GM18873 (cell line): ENCODE results near the gene STMN1.

ENCODE experiments used
- ATAC-seq: cut with Tn5 transposase; IDR thresholded peaks from one replicate; pipeline ENCODE4 v1.9.1; 2021; ENCODE audit warnings: mild to moderate bottlenecking, moderate library complexity, moderate number of reproducible peaks; ENCODE audit not compliant: unreplicated experiment, low FRiP score

Gene STMN1

GRCh38 chr1:25871704-25872494 is 34.3 kb downstream of the STMN1 start:
- no peak for ATAC-seq

GRCh38 chr1:25871086-25871703 is 35.0 kb downstream of the STMN1 start:
- ATAC-seq = no peak

GRCh38 chr1:25870614-25871013 is 35.6 kb downstream of the STMN1 start:
- ATAC-seq = no peak

- ATAC-seq = no peak
Measured at GRCh38 chr1:25869909-25870606, 36.2 kb downstream of the STMN1 start.

- ATAC-seq = no peak
Measured at GRCh38 chr1:25867210-25867991, 38.8 kb downstream of the STMN1 start.

- no peak for ATAC-seq
Measured at GRCh38 chr1:25866288-25866687, 39.9 kb downstream of the STMN1 start.

- ATAC-seq = no peak
Measured at GRCh38 chr1:25864434-25864833, 41.8 kb downstream of the STMN1 start.

- no peak for ATAC-seq
Measured at GRCh38 chr1:25863486-25864262, 42.5 kb downstream of the STMN1 start.

GRCh38 chr1:25862785-25863485 is 43.3 kb downstream of the STMN1 start:
- ATAC-seq = no peak

GRCh38 chr1:25861316-25862286 is 44.6 kb downstream of the STMN1 start:
- ATAC-seq = no peak

- no peak for ATAC-seq
Measured at GRCh38 chr1:25858906-25859789, 47.1 kb downstream of the STMN1 start, which contains the start of gene AUNIP. AUNIP (minus strand) TSS chr1:25859457; CDS start chr1:25859357, 100 bp downstream.

- no peak for ATAC-seq
Measured at GRCh38 chr1:25858494-25858893, 47.7 kb downstream of the STMN1 start.

- no peak for ATAC-seq
Measured at GRCh38 chr1:25856856-25857255, 49.4 kb downstream of the STMN1 start.

GRCh38 chr1:25854554-25854953 is 51.7 kb downstream of the STMN1 start:
- no peak for ATAC-seq
